ENCODE measurements around the gene ADGRF5.

The ADGRF5 gene

GRCh38 chr6:46927066-46927465 lies 5.3 kb upstream of the ADGRF5 start:
- DNase-seq, result no peak

GRCh38 chr6:46926481-46926880 lies 4.7 kb upstream of the ADGRF5 start:
- no peak for DNase-seq

GRCh38 chr6:46925563-46926253 lies 4.0 kb upstream of the ADGRF5 start:
- DNase-seq, result no peak

GRCh38 chr6:46923476-46923875 lies 1.7 kb upstream of the ADGRF5 start:
- DNase-seq, result no peak

- DNase-seq, result no peak
Observed at GRCh38 chr6:46921059-46921458, 679 bp downstream of the ADGRF5 start.

- no peak for DNase-seq
Observed at GRCh38 chr6:46918806-46919205, 2.9 kb downstream of the ADGRF5 start.

- no peak for DNase-seq
Observed at GRCh38 chr6:46917002-46917545, 4.7 kb downstream of the ADGRF5 start.

GRCh38 chr6:46915866-46916265 lies 5.9 kb downstream of the ADGRF5 start:
- DNase-seq, result no peak

GRCh38 chr6:46915380-46915779 lies 6.4 kb downstream of the ADGRF5 start:
- no peak for DNase-seq

- DNase-seq, result no peak
Observed at GRCh38 chr6:46914279-46914810, 7.4 kb downstream of the ADGRF5 start.

GRCh38 chr6:46909371-46909770 lies 12.4 kb downstream of the ADGRF5 start:
- no peak for DNase-seq

- no peak for DNase-seq
Observed at GRCh38 chr6:46906776-46907175, 15.0 kb downstream of the ADGRF5 start.

- no peak for DNase-seq
Observed at GRCh38 chr6:46904117-46904516, 17.6 kb downstream of the ADGRF5 start.

GRCh38 chr6:46903175-46903574 lies 18.6 kb downstream of the ADGRF5 start:
- DNase-seq, result no peak

- no peak for DNase-seq
Observed at GRCh38 chr6:46901882-46902314, 19.8 kb downstream of the ADGRF5 start.

- DNase-seq, result no peak
Observed at GRCh38 chr6:46900266-46900665, 21.5 kb downstream of the ADGRF5 start.

GRCh38 chr6:46899659-46900058 lies 22.1 kb downstream of the ADGRF5 start:
- DNase-seq, result no peak

- DNase-seq, result no peak
Observed at GRCh38 chr6:46898006-46898405, 23.7 kb downstream of the ADGRF5 start.

- DNase-seq, result no peak
Observed at GRCh38 chr6:46896871-46897270, 24.9 kb downstream of the ADGRF5 start.

GRCh38 chr6:46895930-46896329 lies 25.8 kb downstream of the ADGRF5 start:
- DNase-seq, result no peak

GRCh38 chr6:46894433-46894832 lies 27.3 kb downstream of the ADGRF5 start:
- no peak for DNase-seq

GRCh38 chr6:46893648-46894047 lies 28.1 kb downstream of the ADGRF5 start:
- no peak for DNase-seq

- no peak for DNase-seq
Observed at GRCh38 chr6:46891252-46891795, 30.4 kb downstream of the ADGRF5 start.

GRCh38 chr6:46888578-46888977 lies 33.2 kb downstream of the ADGRF5 start:
- no peak for DNase-seq

Measured in stimulated activated CD4-positive, alpha-beta T cell treated with anti-CD3 and anti-CD28 coated beads, Interleukin-1b, Interleukin-23, amount 100 ng/mL, for 48 hours (primary cell).